ENCODE results near the gene SLC2A10. TPM values are rescaled to one million over a fixed set of nuclear protein-coding genes. Genes with fewer than 3 reads are reported as not detected.

Gene SLC2A10
- total RNA-seq, 1 experiment from 2014 or later: 9.6 TPM

DNA sequence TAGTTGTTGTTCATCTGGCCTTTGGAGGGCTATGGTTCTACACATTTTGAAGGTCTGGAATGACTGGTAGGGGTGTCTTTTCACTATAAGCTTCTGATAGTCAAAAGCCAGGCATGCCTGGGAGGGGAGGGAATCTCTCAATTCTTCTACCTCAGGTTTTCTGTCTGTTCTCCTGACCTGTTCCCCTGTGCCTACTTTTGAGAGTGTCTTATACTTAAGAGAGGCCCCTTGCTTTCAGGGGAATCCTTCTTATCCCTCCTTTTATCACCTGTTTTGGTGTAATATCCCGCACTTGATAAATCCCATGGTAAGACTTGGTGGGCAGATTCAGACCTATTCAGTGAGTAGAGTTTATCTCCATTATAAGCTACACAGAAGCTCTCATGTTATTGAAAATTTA lies 47.8 kb upstream of the SLC2A10 start:
- Histone ChIP-seq H3K36me3 (ENCODE audit: low read depth, low read length) (no peaks in the 10 kb centered on the region), H3K9me2 (replicated peaks; ENCODE audit: low read length) (no peaks in the 10 kb centered on the region), H3K9me3 (ENCODE audit: low read length) (0 out of 2 replicates have a peak, but pooled peaks cover 7% of the 10 kb centered on the region), H2AFZ (ENCODE audit: low read length) (no peak overlapping the region), H3K27me3 (ENCODE audit: low read length) (no peaks in the 10 kb centered on the region), H3K79me2 (ENCODE audit: low read length) (no peaks in the 10 kb centered on the region), H3K4me2 (ENCODE audit: low read length) (no peak overlapping the region), H3K4me3 (ENCODE audit: low read length) (no peak overlapping the region), H3K4me1 (ENCODE audit: insufficient read depth, low read length) (no peaks in the 10 kb centered on the region), H3K27ac (ENCODE audit: low read length) (no peak overlapping the region), H3F3A (ENCODE audit: low read length, unreplicated experiment) (no peaks in the 10 kb centered on the region), H4K20me1 (ENCODE audit: low read length) (no peaks in the 10 kb centered on the region), H3K9ac (ENCODE audit: low read length) (no peak overlapping the region)
- no peak for ATAC-seq
- DNase-seq: no peak
- CTCF ChIA-PET: no interaction called here
- no peak for TF ChIP-seq EZH2 (IDR thresholded peaks at IDR 0.05; ENCODE audit: low read length, unreplicated experiment)
- no peak for TF ChIP-seq EZH2phosphoT487 (IDR thresholded peaks at IDR 0.05; ENCODE audit: borderline replicate concordance, low read length)
- TF ChIP-seq CTCF (conservative IDR thresholded peaks at IDR 0.05; ENCODE audit: low read depth, low read length): no peak
- POLR2A ChIA-PET (ENCODE audit: unreplicated experiment): no interaction called here
- intact Hi-C loops (cut with micrococcal nuclease): no loop called here
- BruUV-seq (replicated peaks): no TSS peak

GRCh38 chr20:46663531-46663930 lies 45.9 kb upstream of the SLC2A10 start:
- ChIA-PET POLR2A (ENCODE audit: unreplicated experiment) (no interaction called here), CTCF (no interaction called here)
- H3K4me1 ChIP-seq (ENCODE audit: insufficient read depth, low read length): no peaks in the 10 kb centered on the region
- no peak overlapping the region for H2AFZ ChIP-seq (ENCODE audit: low read length)
- TF ChIP-seq CTCF (conservative IDR thresholded peaks at IDR 0.05; ENCODE audit: low read depth, low read length): no peak
- no peak for TF ChIP-seq EZH2phosphoT487 (IDR thresholded peaks at IDR 0.05; ENCODE audit: borderline replicate concordance, low read length)
- no peak for TF ChIP-seq EZH2 (IDR thresholded peaks at IDR 0.05; ENCODE audit: low read length, unreplicated experiment)
- no peaks in the 10 kb centered on the region for H3K79me2 ChIP-seq (ENCODE audit: low read length)
- intact Hi-C loops (cut with micrococcal nuclease): no loop called here
- DNase-seq (no peak), ATAC-seq (no peak)
- H3K4me2 ChIP-seq (ENCODE audit: low read length): no peak overlapping the region
- H3K9me2 ChIP-seq (replicated peaks; ENCODE audit: low read length): no peaks in the 10 kb centered on the region
- H3K9me3 ChIP-seq (ENCODE audit: low read length): 0 out of 2 replicates have a peak, but pooled peaks cover 7% of the 10 kb centered on the region
- no peak overlapping the region for H3K9ac ChIP-seq (ENCODE audit: low read length)
- no peaks in the 10 kb centered on the region for H3F3A ChIP-seq (ENCODE audit: low read length, unreplicated experiment)
- H3K27me3 ChIP-seq (ENCODE audit: low read length): no peaks in the 10 kb centered on the region
- H3K27ac ChIP-seq (ENCODE audit: low read length): no peak overlapping the region
- no TSS peak for BruUV-seq (replicated peaks)
- H3K36me3 ChIP-seq (ENCODE audit: low read depth, low read length): no peaks in the 10 kb centered on the region
- no peaks in the 10 kb centered on the region for H4K20me1 ChIP-seq (ENCODE audit: low read length)
- H3K4me3 ChIP-seq (ENCODE audit: low read length): no peak overlapping the region

- ATAC-seq: no peak
Measured at GRCh38 chr20:46665602-46666001, 43.8 kb upstream of the SLC2A10 start.

More at GRCh38 chr20:46665602-46666001, 43.8 kb upstream of the SLC2A10 start:
- no peak overlapping the region for H2AFZ ChIP-seq (ENCODE audit: low read length)
- BruUV-seq (replicated peaks): no TSS peak
- CTCF ChIA-PET: no interaction called here
- H3K4me2 ChIP-seq (ENCODE audit: low read length): no peak overlapping the region
- H3F3A ChIP-seq (ENCODE audit: low read length, unreplicated experiment): no peaks in the 10 kb centered on the region
- H3K9me2 ChIP-seq (replicated peaks; ENCODE audit: low read length): no peaks in the 10 kb centered on the region
- H3K79me2 ChIP-seq (ENCODE audit: low read length): no peaks in the 10 kb centered on the region
- no peaks in the 10 kb centered on the region for H3K4me1 ChIP-seq (ENCODE audit: insufficient read depth, low read length)
- intact Hi-C loops (cut with micrococcal nuclease): no loop called here
- no peaks in the 10 kb centered on the region for H3K36me3 ChIP-seq (ENCODE audit: low read depth, low read length)
- DNase-seq: no peak
- no peak overlapping the region for H3K27ac ChIP-seq (ENCODE audit: low read length)
- peaks cover 8% of the 10 kb centered on the region for H3K9me3 ChIP-seq (ENCODE audit: low read length)
- H3K9ac ChIP-seq (ENCODE audit: low read length): no peak overlapping the region
- POLR2A ChIA-PET (ENCODE audit: unreplicated experiment): no interaction called here
- H3K27me3 ChIP-seq (ENCODE audit: low read length): no peaks in the 10 kb centered on the region
- H4K20me1 ChIP-seq (ENCODE audit: low read length): no peaks in the 10 kb centered on the region
- H3K4me3 ChIP-seq (ENCODE audit: low read length): no peak overlapping the region
- TF ChIP-seq CTCF (conservative IDR thresholded peaks at IDR 0.05; ENCODE audit: low read depth, low read length) (no peak), EZH2phosphoT487 (IDR thresholded peaks at IDR 0.05; ENCODE audit: borderline replicate concordance, low read length) (no peak), EZH2 (IDR thresholded peaks at IDR 0.05; ENCODE audit: low read length, unreplicated experiment) (no peak)
